GM19455 (cell line): ENCODE results near the gene PUM1.
"Not testable (repeated sequence)": the region's sequence is repeated elsewhere in the genome, so short reads cannot be mapped to it uniquely, and the experiment has no call there.

Source experiments
- ATAC-seq: cut with Tn5 transposase; IDR thresholded peaks from one replicate; pipeline ENCODE4 v1.9.1; 2021; ENCODE audit not compliant: unreplicated experiment

PUM1 gene

GRCh38 chr1:31000301-31000700, 65.2 kb downstream of the PUM1 start:
- ATAC-seq = no peak

- ATAC-seq = no peak
Observed at GRCh38 chr1:30998887-30999286, 66.6 kb downstream of the PUM1 start.

GRCh38 chr1:30998171-30998570, 67.3 kb downstream of the PUM1 start:
- ATAC-seq = no peak

- no peak for ATAC-seq
Observed at GRCh38 chr1:30997463-30998057, 68.0 kb downstream of the PUM1 start.

- no peak for ATAC-seq
Observed at GRCh38 chr1:30995990-30996612, 69.4 kb downstream of the PUM1 start.

- no peak for ATAC-seq
Observed at GRCh38 chr1:30991862-30992606, 73.5 kb downstream of the PUM1 start.

GRCh38 chr1:30990591-30990990, 74.9 kb downstream of the PUM1 start:
- ATAC-seq = no peak

GRCh38 chr1:30988045-30988444, 77.5 kb downstream of the PUM1 start:
- no peak for ATAC-seq

GRCh38 chr1:30986755-30987154, 78.8 kb downstream of the PUM1 start:
- ATAC-seq = no peak

- no peak for ATAC-seq
Observed at GRCh38 chr1:30984991-30985503, 80.5 kb downstream of the PUM1 start.

- no peak for ATAC-seq
Observed at GRCh38 chr1:30984165-30984889, 81.2 kb downstream of the PUM1 start.

- no peak for ATAC-seq
Observed at GRCh38 chr1:30982937-30983336, 82.6 kb downstream of the PUM1 start.

- no peak for ATAC-seq
Observed at GRCh38 chr1:30982431-30982830, 83.1 kb downstream of the PUM1 start.

- ATAC-seq = no peak
Observed at GRCh38 chr1:30981172-30981571, 84.3 kb downstream of the PUM1 start.

- ATAC-seq = no peak
Observed at GRCh38 chr1:30977511-30977910, 88.0 kb downstream of the PUM1 start.

GRCh38 chr1:30977105-30977504, 88.4 kb downstream of the PUM1 start:
- no peak for ATAC-seq

- ATAC-seq = no peak
Observed at GRCh38 chr1:30976143-30976542, 89.4 kb downstream of the PUM1 start.

- no peak for ATAC-seq
Observed at GRCh38 chr1:30975217-30975616, 90.3 kb downstream of the PUM1 start.

- ATAC-seq = no peak
Observed at GRCh38 chr1:30974536-30974935, 91.0 kb downstream of the PUM1 start.

GRCh38 chr1:30972349-30972748, 93.2 kb downstream of the PUM1 start:
- not testable (repeated sequence) for ATAC-seq

GRCh38 chr1:30971496-30971895, 94.0 kb downstream of the PUM1 start:
- no peak for ATAC-seq
